GM12878 (cell line): ENCODE measurements around the gene TOMM6. TPM values are rescaled to one million over a fixed set of nuclear protein-coding genes. Genes with fewer than 3 reads are reported as not detected.

Source experiments
- ATAC-seq: fragments of 200-7000 bp; cut with Tn5 transposase; 3 replicates; pipeline ENCODE4 v1.9.1; 2020; ENCODE audit warnings: mild to moderate bottlenecking, moderate library complexity
- BruUV-seq: library from RNA; stranded (reverse); fragments of 400-500 nt; replicated peaks from 2 replicates; lab custom pipeline; 2021; lab: Mats Ljungman, UMichigan
- CTCF ChIA-PET: fragments of 300-600 bp; sonication (Branson Sonifier 250); formaldehyde crosslinking; extraction: SDS; loops from one replicate; lab custom pipeline; 2021; ENCODE audit warnings: inconsistent platforms; lab: Yijun Ruan, JAX
- POLR2A ChIA-PET: fragments of 350-600 bp; formaldehyde crosslinking; extraction: SDS; loops from one replicate; lab custom pipeline; 2021; ENCODE audit warnings: inconsistent platforms; lab: Charles Lee
- RAD21 ChIA-PET: fragments of 300-600 bp; sonication (Branson Sonifier 250); formaldehyde crosslinking; loops from one replicate; lab custom pipeline; 2023; ENCODE audit warnings: antibody characterized with exemption; ENCODE audit not compliant: unreplicated experiment; lab: Charles Lee
- SMC1A ChIA-PET: fragments of 300-600 bp; sonication (Branson Sonifier 250); formaldehyde crosslinking; loops from one replicate; lab custom pipeline; 2023; ENCODE audit not compliant: unreplicated experiment, uncharacterized antibody; lab: Charles Lee
- DNase-seq: peaks from one replicate; pipeline ENCODE4 v3.0.0-alpha.2; 2011; ENCODE audit warnings: low read depth, low spot score
- FAIRE-seq: peaks from 3 replicates; lab custom pipeline; 2011; peaks lifted over from hg19 to GRCh38; lab: Jason Lieb, UNC
- H2AFZ ChIP-seq: 2 replicates; pipeline ENCODE4 v1.6.0; 2011; ENCODE audit warnings: low read depth, low read length, control low read depth; ENCODE audit not compliant: control insufficient read depth
- H3K27ac ChIP-seq: 2 replicates; pipeline ENCODE4 v1.5.1; 2011; ENCODE audit warnings: control low read depth; ENCODE audit not compliant: control insufficient read depth, insufficient read depth
- H3K27me3 ChIP-seq, 2 experiments: replicated peaks in 1 of 2; 2 replicates each; pipeline versions ENCODE4 v1.6.0 to v1.6.1; 2011; ENCODE audit warnings: low read length in 1 of 2; ENCODE audit not compliant: control insufficient read depth in 2 of 2, insufficient read depth in 2 of 2
- H3K36me3 ChIP-seq, 2 experiments: 2 replicates each; pipeline ENCODE4 v1.5.1; 2011; ENCODE audit warnings: low read length in 1 of 2; ENCODE audit not compliant: control insufficient read depth in 2 of 2, insufficient read depth in 2 of 2
- H3K4me1 ChIP-seq: 2 replicates; pipeline ENCODE4 v1.6.1; 2011; ENCODE audit warnings: mild to moderate bottlenecking, low read length, moderate library complexity, mixed read lengths; ENCODE audit not compliant: control insufficient read depth, insufficient read depth
- H3K4me2 ChIP-seq: 2 replicates; pipeline ENCODE4 v1.6.0; 2011; ENCODE audit warnings: control low read depth; ENCODE audit not compliant: control insufficient read depth, insufficient read depth
- H3K4me3 ChIP-seq: fragments of 200-600 bp; sonication (generic); 2 replicates; pipeline ENCODE4 v1.5.1; 2016
- H3K79me2 ChIP-seq: 2 replicates; pipeline ENCODE4 v1.6.0; 2011; ENCODE audit warnings: low read length; ENCODE audit not compliant: control insufficient read depth, insufficient read depth
- H3K9ac ChIP-seq: 2 replicates; pipeline ENCODE4 v1.8.0; 2011; ENCODE audit warnings: low read length, control low read depth, mixed read lengths; ENCODE audit not compliant: control insufficient read depth, insufficient read depth
- H3K9me3 ChIP-seq: replicated peaks from 3 replicates; pipeline ENCODE4 v1.5.1; 2011; ENCODE audit warnings: mild to moderate bottlenecking, low read length; ENCODE audit not compliant: control insufficient read depth, insufficient read depth
- H4K20me1 ChIP-seq: 2 replicates; pipeline ENCODE4 v1.6.0; 2011; ENCODE audit not compliant: control insufficient read depth, insufficient read depth
- BMI1 ChIP-seq: fragments of 450-650 bp; IDR thresholded peaks from 2 replicates; pipeline ENCODE4 v1.6.1; 2016; ENCODE audit warnings: mild to moderate bottlenecking, moderate library complexity, borderline replicate concordance
- BRCA1 ChIP-seq: IDR thresholded peaks from 2 replicates; pipeline ENCODE4 v1.6.1; 2011; ENCODE audit warnings: low read depth, low read length, improper control_type of control experiment
- CBX3 ChIP-seq: fragments of 200-600 bp; sonication (generic); IDR thresholded peaks from 2 replicates; pipeline ENCODE4 v1.6.1; 2016; ENCODE audit warnings: low read depth, borderline replicate concordance
- ESRRA ChIP-seq: IDR thresholded peaks from 2 replicates; pipeline ENCODE4 v1.6.1; 2012; ENCODE audit warnings: mild to moderate bottlenecking, low read length, improper control_type of control experiment
- IKZF1 ChIP-seq: fragments of 450-650 bp; conservative IDR thresholded peaks from 2 replicates; pipeline ENCODE4 v1.6.1; 2017; ENCODE audit warnings: antibody characterized with exemption, mild to moderate bottlenecking
- IKZF2 ChIP-seq, 2 experiments: fragments of 450-650 bp; IDR thresholded peaks; 2 replicates each; pipeline ENCODE4 v1.6.1; 2017; ENCODE audit warnings: mild to moderate bottlenecking in 2 of 2, moderate library complexity in 2 of 2
- MXI1 ChIP-seq: fragments of 150-350 bp; IDR thresholded peaks from 2 replicates; pipeline ENCODE4 v1.6.1; 2011; ENCODE audit warnings: low read depth, mild to moderate bottlenecking, inconsistent platforms, low read length, improper control_type of control experiment
- NFIC ChIP-seq: IDR thresholded peaks from 2 replicates; pipeline ENCODE4 v1.6.1; 2012; ENCODE audit warnings: low read depth, mild to moderate bottlenecking, inconsistent platforms, low read length, moderate library complexity
- SMAD5 ChIP-seq: IDR thresholded peaks from 2 replicates; pipeline ENCODE4 v1.6.1; 2016; ENCODE audit warnings: antibody characterized with exemption, low read depth
- SPI1 ChIP-seq: IDR thresholded peaks from 2 replicates; pipeline ENCODE4 v1.6.1; 2011; ENCODE audit warnings: low read depth, mild to moderate bottlenecking, low read length, moderate library complexity, borderline replicate concordance; ENCODE audit not compliant: insufficient read depth
- STAT3 ChIP-seq: IDR thresholded peaks from 2 replicates; pipeline ENCODE4 v1.6.1; 2011; ENCODE audit warnings: low read depth, low read length, improper control_type of control experiment
- TCF3 ChIP-seq: IDR thresholded peaks from 2 replicates; pipeline ENCODE4 v1.6.1; 2012; ENCODE audit warnings: low read depth, mild to moderate bottlenecking, low read length, borderline replicate concordance; ENCODE audit not compliant: insufficient read depth
- WRNIP1 ChIP-seq: IDR thresholded peaks from 2 replicates; pipeline ENCODE4 v1.6.1; 2011; ENCODE audit warnings: low read depth, low read length, improper control_type of control experiment, borderline replicate concordance
- ZNF217 ChIP-seq: fragments of 450-650 bp; IDR thresholded peaks from 2 replicates; pipeline ENCODE4 v1.6.1; 2017; ENCODE audit warnings: antibody characterized with exemption, mild to moderate bottlenecking
- ZNF622 ChIP-seq: fragments of 450-650 bp; IDR thresholded peaks from 2 replicates; pipeline ENCODE4 v1.6.1; 2017; ENCODE audit warnings: mild to moderate bottlenecking, inconsistent platforms
- WGBS: methylation state at CpG from one replicate; pipeline ENCODE4 v1.1.6; 2016; ENCODE audit warnings: low lambda C conversion rate; ENCODE audit not compliant: insufficient replicate concordance, insufficient coverage; ENCODE audit errors: missing lambda C conversion rate; 5-methylcytosine and 5-hydroxymethylcytosine counted together
- in situ Hi-C: fragments of 300-500 bp; cut with MboI; formaldehyde crosslinking; loops from 9 replicates; pipeline ENCODE4 v1.14.3; 2018; ENCODE audit warnings: mixed read lengths
- intact Hi-C: fragments of 100-400 bp; cut with micrococcal nuclease; formaldehyde crosslinking; loops from one replicate; pipeline ENCODE4 v1.14.2; 2022; ENCODE audit not compliant: unreplicated experiment
- polyA plus RNA-seq, 11 experiments: library from polyadenylated mRNA; depleted of rRNA in 4 of 11; unstranded in 6 of 11; stranded (reverse) in 5 of 11; fragments of >200 nt; fragmentation: Nextera tagmentation in 4 of 11; fragmentation: Illumina TruSeq in 1 of 11; extraction: Ambion mirVana in 4 of 11; extraction: Trizol in 1 of 11; gene quantifications; 1 replicate in 1 of 11; 2 replicates in 10 of 11; pipeline versions ENCODE4 v1.2.1 to v1.2.3, GENCODE V29; 2011 to 2016; ENCODE audit warnings: inconsistent platforms in 2 of 11, missing spikeins in 2 of 11, low read depth in 1 of 11
- total RNA-seq, 4 experiments: library from RNA; depleted of rRNA in 3 of 4; stranded (reverse); fragments of >200 nt in 3 of 4; fragmentation: Illumina TruSeq in 1 of 4; extraction: Trizol in 1 of 4; gene quantifications; 2 replicates each; pipeline versions ENCODE4 v1.2.1 to v1.2.3, GENCODE V29; 2013 to 2021
- TF ChIP-seq, protein P1 (sequence below): IDR thresholded peaks from 2 replicates; pipeline ENCODE4 v1.6.1; 2012; ENCODE audit warnings: low read depth, low read length, improper control_type of control experiment

The TOMM6 gene
- total and polyA plus RNA-seq, 10 of the 15 experiments (the other 5 are each of a cell fraction or from before 2014, with no cell fraction given) = 206 to 746 (median 448) TPM

DNA sequence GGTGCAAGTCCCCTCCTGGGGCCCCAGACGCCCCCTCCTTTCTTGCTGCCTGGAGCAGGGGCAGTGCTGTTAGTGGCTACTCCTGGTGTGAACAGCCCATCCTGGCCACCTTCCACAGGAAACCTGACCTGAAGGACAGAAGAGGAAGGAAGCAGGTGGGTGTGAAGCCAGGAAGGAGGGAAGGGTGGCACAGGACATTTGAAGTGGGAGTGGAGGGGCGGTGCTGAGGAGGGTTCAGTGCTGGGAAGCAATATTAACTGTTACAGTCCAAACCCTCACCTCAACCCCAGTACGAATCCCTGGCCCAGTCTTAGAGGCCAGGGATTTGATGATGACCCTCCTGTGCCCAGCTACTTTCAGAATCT is 6.1 kb upstream of the TOMM6 start:
- DNase-seq (no peak), ATAC-seq (no peak), FAIRE-seq (no peak)
- H3K9ac ChIP-seq = no peak overlapping the region
- ChIA-PET RAD21 (interaction anchor here (1.0 to 1.9 kb wide), 2 partner anchors 48 to 264 kb away, joined by 3 to 9 read pairs; no protein-coding TSS in a partner anchor), SMC1A (interaction anchor here (2.7 kb wide), 1 partner anchor 263 kb away, joined by 20 read pairs; no protein-coding TSS in a partner anchor), POLR2A (no interaction called here), CTCF (interaction anchor here (0.9 to 8.3 kb wide), 5 partner anchors 10 to 324 kb away, joined by 3 to 141 read pairs (median 4); no protein-coding TSS in a partner anchor)
- H3K4me3 ChIP-seq = no peak overlapping the region
- BruUV-seq = no TSS peak
- no peaks in the 10 kb centered on the region for H3K79me2 ChIP-seq
- H3K4me1 ChIP-seq = peaks cover 29% of the 10 kb centered on the region
- H3K27me3 ChIP-seq = no peaks in the 10 kb centered on the region
- no peak overlapping the region for H3K27ac ChIP-seq
- H2AFZ ChIP-seq = no peak overlapping the region
- TF ChIP-seq ESRRA (no peak), IKZF2 (IDR thresholded peaks at IDR 0.05) (no peak), ZNF622 (no peak), TCF3 (no peak), NFIC (no peak), SPI1 (no peak), WRNIP1 (no peak), BRCA1 (no peak), SMAD5 (no peak), CBX3 (no peak), STAT3 (no peak), MXI1 (no peak), IKZF1 (no peak), BMI1 (no peak), ZNF217 (no peak)
- TF ChIP-seq, protein P1, sequence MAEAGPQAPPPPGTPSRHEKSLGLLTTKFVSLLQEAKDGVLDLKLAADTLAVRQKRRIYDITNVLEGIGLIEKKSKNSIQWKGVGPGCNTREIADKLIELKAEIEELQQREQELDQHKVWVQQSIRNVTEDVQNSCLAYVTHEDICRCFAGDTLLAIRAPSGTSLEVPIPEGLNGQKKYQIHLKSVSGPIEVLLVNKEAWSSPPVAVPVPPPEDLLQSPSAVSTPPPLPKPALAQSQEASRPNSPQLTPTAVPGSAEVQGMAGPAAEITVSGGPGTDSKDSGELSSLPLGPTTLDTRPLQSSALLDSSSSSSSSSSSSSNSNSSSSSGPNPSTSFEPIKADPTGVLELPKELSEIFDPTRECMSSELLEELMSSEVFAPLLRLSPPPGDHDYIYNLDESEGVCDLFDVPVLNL = no peak
- H4K20me1 ChIP-seq = no peaks in the 10 kb centered on the region
- peaks cover 0 to 3% of the 10 kb centered on the region in 2 experiments; a peak in 1 of 4 replicates for H3K36me3 ChIP-seq
- in situ Hi-C loops (no loop called here), intact Hi-C loops (loop anchor here (2.0 to 5.0 kb wide), 2 partner anchors 385 to 431 kb away; no protein-coding TSS in a partner anchor)
- 10% methylated on average over 3 of the region's 3 CpGs for WGBS
- H3K9me3 ChIP-seq = no peaks in the 10 kb centered on the region
- no peak overlapping the region for H3K4me2 ChIP-seq
